PC-9 (cell line): ENCODE data around the gene TMEM198.

Experiments
- CTCF ChIP-seq: fragments of 200-600 bp; sonication (generic); conservative IDR thresholded peaks from 2 replicates; pipeline ENCODE4 v1.6.1; 2017; ENCODE audit warnings: mixed run types, antibody characterized with exemption, mild to moderate bottlenecking, moderate library complexity
- EZH2 ChIP-seq: fragments of 200-600 bp; sonication (generic); IDR thresholded peaks from 2 replicates; pipeline ENCODE4 v1.8.0; 2017; ENCODE audit warnings: antibody characterized with exemption, low read depth

DNA sequence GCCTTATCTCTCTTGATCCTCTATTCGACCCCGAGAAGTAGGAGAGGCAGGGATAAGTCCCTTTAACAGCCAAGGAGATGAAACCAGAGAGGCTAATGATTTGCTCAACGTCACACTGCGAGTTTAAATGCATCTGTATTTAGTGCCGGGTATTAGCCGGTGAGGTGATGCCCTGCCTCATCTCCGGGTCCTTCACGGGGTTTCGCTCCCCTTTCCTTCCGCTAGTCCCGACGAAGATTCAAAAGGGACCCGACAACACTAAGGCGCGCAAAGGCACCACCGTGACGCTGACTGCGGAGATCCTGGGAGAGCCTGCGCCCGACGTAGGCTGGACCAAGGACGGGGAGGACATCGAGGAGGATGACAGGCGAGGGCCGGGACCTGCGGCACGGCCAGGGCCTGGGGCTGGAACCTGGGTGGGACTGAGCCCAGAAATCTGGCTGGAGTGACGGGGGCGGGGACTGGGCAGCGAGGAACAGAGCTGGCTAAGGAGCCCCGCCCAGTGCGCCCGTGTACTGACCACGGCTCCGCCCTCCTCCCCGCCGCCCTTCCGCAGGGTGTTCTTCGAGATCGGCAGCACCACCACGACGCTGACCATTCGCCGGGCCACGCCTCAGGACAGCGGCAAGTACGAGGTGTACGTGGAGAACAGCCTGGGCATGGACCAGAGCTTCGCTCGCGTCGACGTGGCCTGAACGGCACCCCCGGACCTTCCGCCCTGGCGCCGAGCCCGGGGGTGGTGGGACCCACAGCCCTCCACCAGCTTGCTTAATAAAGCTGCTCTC is 46.1 kb upstream of the TMEM198 start:
- TF ChIP-seq CTCF = no peak
- TF ChIP-seq EZH2 = no peak
